VCaP (cell line): ENCODE data around the gene CFAP61.

Source experiments
- H3K27ac ChIP-seq: fragments of 450-650 bp; 2 replicates; pipeline ENCODE4 v1.5.1; 2017
- TF ChIP-seq, protein P1 (sequence below): fragments of 450-650 bp; conservative IDR thresholded peaks from 2 replicates; pipeline ENCODE4 v1.5.1; 2017; ENCODE audit warnings: mild to moderate bottlenecking, moderate library complexity

CFAP61 gene

DNA sequence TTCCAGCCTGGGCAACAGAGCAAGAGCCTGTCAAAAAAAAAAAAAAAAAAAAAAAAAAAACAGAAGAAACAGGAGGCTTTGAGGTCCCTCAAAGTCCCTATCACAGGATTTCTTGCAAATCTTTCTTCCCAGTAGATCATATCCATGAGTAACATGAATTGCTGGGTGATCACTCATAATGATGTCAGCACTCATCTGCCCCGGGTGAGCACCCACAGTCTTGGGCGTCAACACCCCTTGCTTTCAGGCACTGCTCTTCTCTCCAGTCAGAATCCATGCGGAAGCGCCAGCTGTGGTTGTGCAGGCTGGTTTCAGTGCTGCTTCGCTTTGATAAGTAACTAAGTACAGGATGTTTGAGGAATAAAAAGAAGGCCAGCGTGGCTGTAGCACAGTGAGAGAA lies 275.4 kb downstream of the CFAP61 start:
- TF ChIP-seq, protein P1, sequence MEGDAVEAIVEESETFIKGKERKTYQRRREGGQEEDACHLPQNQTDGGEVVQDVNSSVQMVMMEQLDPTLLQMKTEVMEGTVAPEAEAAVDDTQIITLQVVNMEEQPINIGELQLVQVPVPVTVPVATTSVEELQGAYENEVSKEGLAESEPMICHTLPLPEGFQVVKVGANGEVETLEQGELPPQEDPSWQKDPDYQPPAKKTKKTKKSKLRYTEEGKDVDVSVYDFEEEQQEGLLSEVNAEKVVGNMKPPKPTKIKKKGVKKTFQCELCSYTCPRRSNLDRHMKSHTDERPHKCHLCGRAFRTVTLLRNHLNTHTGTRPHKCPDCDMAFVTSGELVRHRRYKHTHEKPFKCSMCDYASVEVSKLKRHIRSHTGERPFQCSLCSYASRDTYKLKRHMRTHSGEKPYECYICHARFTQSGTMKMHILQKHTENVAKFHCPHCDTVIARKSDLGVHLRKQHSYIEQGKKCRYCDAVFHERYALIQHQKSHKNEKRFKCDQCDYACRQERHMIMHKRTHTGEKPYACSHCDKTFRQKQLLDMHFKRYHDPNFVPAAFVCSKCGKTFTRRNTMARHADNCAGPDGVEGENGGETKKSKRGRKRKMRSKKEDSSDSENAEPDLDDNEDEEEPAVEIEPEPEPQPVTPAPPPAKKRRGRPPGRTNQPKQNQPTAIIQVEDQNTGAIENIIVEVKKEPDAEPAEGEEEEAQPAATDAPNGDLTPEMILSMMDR = no peak
- no peak overlapping the region for H3K27ac ChIP-seq

DNA sequence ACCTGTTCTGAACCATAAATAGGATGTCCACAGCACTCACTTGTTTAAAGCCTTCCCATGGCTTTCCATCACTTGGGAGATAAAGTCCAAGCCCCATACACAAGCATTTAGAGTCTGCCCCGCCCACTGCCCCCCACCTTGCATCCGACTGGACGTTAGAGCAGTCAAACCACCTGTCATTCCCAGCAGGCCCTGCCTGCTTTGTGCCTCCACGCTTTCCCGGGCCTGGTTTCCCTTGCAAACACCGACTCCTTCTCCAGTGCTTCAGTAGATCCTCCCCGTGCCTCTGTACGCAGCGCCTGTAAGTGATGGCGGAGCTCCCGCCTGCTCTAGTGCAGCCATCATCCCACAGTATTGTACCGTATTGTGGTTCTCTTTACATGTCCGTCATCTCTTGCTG lies 277.2 kb downstream of the CFAP61 start:
- TF ChIP-seq, protein P1 = no peak

DNA sequence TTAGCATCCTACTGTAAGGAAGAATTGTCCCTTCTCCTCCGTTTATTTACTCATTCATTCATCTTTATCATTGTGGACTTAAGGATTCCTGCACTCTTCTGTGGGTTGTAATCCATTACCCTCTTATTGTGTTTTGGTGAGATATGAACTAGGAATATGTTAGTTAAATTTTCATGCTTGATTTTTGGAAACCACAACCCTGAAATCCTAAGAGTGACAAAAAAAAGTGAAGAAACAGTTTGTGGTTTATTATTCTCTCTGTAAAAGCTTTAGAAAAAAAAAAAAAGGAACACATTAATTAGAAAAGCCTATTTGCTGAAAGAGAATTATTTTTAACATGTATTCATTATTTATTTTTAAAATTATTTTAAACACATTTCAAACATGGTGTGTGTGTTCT lies 278.8 kb downstream of the CFAP61 start:
- TF ChIP-seq, protein P1 = no peak
- H3K27ac ChIP-seq = no peak overlapping the region

More for the DNA sequence above, 277.2 kb downstream of the CFAP61 start:
- no peak overlapping the region for H3K27ac ChIP-seq

DNA sequence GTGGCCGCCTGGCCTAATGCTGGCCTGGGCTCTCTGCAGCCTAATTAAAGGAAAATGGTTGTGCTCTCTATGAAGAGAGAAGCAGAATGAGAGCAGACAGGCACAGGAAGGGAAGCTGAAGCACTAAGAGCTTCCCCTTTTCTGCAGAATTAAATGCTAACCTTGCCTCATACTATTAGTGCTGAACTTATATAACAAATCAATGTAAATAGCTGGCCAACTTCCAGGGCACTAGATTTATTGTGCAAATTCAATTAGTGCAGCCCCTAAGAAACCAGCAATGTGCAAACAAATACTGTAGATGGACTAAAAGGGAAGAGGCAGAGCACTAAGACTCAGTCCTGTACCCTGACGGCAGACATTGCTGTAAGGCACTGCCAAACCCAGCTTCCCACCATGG lies 279.5 kb downstream of the CFAP61 start:
- no peak overlapping the region for H3K27ac ChIP-seq
- TF ChIP-seq, protein P1 = no peak

DNA sequence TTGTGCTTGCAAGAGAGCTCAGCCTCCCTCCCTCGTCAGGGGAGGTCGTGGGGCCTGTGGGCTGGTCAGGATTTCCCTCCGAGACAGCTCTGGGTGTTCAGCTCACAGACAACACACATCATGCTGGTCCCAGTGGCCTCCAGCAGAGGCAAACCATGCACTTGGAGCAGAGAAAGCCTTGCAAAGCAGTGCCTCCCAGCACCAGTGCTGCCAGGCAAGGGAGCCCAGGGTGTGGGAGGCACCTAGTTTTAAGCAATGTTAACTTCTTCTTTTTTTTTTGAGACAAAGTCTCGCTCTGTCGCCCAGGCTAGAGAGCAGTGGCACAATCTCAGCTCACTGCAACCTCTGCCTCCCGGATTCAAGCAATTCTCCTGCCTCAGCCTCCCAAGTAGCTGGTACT lies 281.5 kb downstream of the CFAP61 start:
- H3K27ac ChIP-seq = no peak overlapping the region
- TF ChIP-seq, protein P1 = no peak

DNA sequence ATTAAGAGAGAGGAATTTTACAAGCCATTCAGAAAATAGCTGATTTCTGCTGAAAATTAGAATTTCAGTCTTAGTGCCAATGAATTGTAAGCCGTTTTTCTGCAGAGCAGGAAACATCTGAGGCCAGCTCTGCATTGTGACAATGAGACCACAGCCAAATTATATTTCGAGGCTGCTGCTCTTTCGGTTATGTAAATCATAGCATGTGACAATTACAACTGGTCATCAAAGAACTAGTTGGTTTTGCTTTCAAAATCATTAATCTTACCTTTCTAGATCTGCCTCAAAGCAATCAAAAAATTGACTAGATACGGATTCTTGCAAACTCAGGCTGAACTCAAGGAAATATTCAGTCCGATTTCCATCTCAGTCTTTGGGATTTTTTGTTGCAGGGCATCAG lies 282.2 kb downstream of the CFAP61 start:
- no peak overlapping the region for H3K27ac ChIP-seq
- TF ChIP-seq, protein P1 = no peak

DNA sequence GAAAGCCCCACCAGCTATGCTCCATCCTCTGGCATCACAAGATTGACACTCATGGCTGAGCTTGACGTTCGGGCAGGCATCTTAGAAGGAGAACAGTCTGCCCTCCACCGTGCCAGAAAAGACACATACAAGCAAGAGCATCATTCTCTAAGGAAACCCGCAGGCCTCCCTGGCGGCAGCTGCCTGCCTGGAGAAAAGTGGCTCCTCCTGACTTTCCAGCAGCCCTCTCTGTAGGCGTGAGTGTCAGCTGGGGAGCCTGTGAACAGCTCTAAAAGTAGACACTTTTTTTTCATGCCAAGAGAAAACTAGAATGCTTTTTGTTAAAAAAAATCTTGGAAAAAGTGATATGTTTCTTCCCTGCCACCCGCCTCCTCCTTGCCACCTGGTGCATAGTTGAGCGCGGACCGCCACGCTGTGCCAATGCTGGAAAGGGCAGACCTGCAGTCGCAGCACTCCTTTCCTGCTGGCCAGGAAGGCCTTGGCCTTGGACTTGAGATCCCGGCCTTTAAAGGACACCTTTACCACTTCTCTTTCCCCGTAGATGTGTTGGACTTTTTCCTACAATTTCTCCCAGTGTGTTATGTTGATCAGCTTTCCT lies 285.9 kb downstream of the CFAP61 start:
- no peak overlapping the region for H3K27ac ChIP-seq
- TF ChIP-seq, protein P1 = no peak
